ENCODE data around the gene CHD6. TPM values are rescaled to one million over a fixed set of nuclear protein-coding genes. Genes with fewer than 3 reads are reported as not detected.

CHD6 gene
- total RNA-seq, 1 donor from 2014 or later = 45.4 TPM

DNA sequence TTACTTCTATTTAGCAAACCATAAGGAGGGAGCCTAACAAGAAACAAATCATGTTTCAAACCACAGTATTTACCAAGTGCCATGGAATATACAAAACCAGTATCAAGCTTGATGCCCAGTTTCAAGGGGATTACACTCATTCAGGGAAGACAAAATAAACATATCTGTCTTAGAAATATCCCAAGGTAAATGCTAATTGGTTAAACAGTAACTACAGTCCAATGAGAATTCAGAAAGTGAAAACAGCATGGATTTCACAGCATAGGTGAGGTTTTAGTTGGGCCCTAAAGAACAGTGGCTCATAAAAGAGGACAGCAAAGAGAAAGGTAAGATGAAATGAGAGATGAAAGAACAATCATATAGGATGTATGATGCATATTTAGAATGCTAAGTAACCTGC, 110.3 kb downstream of the CHD6 start:
- intact Hi-C loops (cut with micrococcal nuclease) = no loop called here

DNA sequence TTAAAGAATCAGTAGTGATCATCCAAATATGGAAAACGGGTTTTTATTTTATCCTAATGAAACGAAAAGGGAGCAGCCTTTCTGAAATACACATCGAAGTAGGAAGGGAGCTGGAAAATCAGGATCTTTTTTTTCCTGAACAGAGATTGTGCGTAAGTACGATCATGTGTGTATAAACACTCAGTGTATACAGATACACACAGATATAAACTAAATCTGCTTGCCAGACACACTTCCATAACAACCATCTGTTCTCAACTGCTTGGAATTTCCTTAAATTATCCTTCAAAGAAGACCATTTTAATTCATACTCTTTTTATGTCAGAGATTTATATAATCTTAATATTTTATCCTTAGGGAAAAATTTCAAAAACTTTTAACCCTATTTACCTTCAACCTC, 110.7 kb downstream of the CHD6 start:
- intact Hi-C loops (cut with micrococcal nuclease) = no loop called here

DNA sequence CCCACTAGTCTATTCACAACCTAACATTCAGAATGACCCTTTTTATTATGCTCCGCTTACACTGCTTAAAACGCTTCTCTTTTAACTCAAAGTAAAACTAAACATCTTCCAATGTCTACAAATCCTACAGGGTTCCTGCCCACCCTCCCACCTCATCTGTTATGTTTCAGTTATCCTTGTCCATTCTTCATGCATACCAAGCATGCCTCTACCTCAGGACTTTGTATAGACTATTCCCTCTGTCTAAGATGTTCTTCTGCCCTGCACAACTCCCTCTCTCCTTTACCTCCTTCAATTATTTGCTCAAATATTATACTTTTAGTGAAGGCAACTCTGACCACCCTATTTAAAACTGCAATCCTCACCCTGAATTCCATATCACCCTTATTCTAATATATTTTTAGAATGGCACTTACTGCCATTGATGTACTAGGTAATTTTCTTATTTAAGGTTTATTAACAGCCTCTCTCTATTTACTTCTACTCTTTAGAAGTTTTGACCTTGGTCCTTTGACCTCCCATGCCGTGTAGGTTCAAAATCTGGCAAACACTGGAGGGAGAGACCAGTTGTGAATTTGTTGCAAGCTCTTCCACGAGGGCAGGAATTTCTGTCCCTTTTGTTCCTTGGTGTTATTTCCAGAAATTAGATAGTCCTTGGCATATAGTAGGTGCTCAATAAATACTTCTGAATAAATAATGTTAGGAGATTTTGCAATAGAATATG, 111.8 kb downstream of the CHD6 start:
- intact Hi-C loops (cut with micrococcal nuclease) = no loop called here

DNA sequence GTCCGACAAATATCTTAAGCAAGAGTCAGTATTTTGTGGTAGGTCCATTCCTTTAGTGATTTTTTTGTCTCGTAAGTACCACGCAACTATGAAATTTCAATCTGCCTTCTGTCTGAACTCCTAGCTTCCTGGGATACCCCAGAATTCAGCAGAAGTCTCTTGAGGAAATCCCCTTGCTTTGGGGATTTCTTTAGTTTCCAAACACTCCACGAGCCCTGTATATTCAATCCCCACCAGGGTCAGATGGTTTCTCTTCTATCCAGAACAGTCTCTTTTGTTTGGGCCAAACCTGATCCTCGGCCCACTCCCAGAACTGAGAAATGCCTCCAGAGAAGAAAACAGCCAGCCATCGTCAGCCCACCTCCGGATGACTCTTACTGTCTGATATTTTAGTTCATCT, 113.0 kb downstream of the CHD6 start:
- intact Hi-C loops (cut with micrococcal nuclease) = no loop called here

- intact Hi-C loops (cut with micrococcal nuclease) = loop anchor here (5.0 kb wide), 1 partner anchor 216 kb away; no protein-coding TSS in a partner anchor
These were observed 116.8 kb downstream of the CHD6 start for GRCh38 chr20:41501376-41501775.

- intact Hi-C loops (cut with micrococcal nuclease) = loop anchor here (5.0 kb wide), 1 partner anchor 217 kb away; no protein-coding TSS in a partner anchor
These were observed 118.0 kb downstream of the CHD6 start for GRCh38 chr20:41499961-41500725.

- intact Hi-C loops (cut with micrococcal nuclease) = no loop called here
These were observed 119.1 kb downstream of the CHD6 start for GRCh38 chr20:41499064-41499463.

DNA sequence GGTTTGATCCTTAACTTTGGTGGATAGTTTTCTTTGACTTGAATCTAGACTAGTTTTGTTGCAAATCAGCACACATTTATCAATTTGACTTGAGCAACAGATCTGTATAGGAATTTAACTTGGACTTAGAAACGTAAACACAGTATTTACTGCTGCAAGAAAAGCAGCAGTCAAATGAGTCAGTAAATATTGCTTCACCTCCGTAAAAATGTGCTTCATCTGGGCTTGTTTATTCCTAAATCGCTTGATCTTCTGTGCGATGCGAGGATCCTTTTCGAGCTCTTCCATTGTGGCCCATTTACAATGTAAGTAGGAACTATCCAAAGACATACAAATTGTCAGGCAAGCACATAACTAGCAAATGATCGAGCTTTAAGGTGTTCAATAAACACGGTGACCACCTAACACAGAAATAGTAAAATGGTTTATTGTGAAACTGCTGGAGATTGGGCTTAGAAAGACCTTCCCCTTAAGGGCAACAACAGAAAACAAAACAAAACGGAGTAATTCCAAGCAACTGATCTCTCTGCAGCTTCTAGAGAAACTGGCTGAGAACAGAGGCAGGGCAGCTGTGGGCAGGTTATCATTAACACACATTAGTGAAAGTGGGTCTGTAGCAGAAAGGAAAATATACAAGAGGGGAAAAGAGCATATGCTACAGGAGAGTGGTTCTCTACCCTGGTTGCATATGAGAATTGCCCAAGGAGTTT, 120.8 kb downstream of the CHD6 start:
- intact Hi-C loops (cut with micrococcal nuclease) = no loop called here

GRCh38 chr20:41494451-41494850, 123.7 kb downstream of the CHD6 start:
- intact Hi-C loops (cut with micrococcal nuclease) = no loop called here

DNA sequence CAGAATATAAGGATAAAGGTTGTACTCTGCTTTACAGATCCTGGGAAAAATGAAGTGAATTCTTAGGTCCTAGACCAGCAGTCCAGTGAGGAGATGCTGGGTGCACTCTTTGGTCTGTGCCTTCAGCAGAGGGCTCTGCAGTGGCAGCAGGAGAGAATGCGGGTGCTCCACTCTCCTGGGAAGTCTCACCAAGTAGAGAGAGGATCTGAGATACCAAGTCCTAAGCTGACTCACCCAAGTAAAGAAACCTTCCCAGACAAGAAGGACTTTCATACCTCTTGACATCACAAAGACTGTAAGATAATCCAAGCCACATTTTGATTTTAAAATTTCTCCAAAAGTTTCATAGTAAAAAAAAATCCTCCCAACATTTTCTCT, 134.6 kb downstream of the CHD6 start:
- intact Hi-C loops (cut with micrococcal nuclease) = no loop called here

DNA sequence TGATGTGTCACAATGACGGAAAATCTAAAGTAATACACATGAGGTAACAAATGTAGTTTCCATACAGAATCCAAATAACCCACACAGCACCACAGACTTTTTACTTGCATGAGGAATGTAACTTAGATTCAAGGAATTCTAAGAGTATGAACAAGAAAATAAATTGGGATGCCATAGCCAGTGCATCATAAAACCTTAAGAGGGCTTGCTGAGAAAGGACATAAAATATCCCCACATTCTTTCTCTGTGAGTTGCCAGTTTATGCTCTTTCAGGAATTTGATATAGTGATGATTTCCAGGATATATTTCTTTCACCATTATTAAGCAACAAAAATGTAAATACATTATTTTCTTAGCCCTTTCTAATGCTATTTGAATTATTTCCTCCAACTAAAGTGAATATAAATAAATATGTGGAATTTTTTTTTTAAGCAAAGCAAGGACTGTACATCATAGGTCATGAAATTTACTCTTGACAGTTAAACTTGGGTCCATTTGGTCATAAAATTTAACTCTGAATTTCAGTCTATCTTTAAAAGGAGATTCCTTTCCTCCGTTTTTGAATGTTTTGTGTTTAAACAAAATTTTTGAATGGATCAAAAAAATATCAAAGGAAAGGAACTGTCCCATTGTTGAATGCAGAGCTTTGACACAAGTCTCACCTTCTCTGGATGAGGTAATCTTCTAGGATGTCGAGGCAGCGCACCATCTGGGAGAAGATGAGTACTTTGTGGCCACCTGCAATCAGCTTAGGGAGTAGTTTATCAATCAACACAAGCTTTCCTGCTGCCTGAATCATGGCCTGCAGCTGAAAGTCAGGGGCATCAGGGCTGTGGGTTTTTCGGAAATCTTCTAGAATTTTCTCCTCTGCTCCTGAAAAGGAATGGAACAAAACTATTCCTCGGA, 135.3 kb downstream of the CHD6 start:
- intact Hi-C loops (cut with micrococcal nuclease) = no loop called here

DNA sequence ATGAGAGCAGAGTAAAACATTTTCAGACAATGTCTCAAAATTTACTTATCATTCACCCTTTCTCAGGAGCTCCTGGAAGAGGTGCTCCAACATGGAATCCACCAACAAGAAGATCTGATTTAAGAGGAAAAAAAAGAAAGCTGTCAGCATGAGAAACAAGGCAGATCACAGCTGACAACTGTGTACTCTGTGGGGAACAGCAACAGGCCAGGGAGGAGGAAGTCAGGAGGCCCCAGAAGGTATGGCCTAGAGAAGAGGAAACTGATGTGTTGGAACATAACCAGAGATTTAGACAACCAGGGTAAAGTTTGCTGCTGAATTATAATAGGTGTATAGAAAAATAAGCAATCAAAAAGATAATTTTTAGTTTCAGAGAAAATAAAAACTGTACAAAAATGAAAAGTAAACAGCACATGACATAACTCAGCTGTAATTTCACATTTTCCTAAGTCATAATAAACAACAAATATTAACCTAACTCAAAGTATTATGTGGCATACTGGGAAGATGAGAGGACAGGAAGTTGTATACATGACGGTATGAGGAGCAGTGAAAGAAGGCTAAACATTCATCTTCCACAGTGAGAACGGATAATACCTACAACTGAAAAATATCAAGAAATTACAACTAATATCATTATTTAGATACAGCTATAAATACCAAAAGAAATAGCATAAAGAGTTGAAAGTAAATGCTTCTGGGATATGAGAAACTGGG, 138.0 kb downstream of the CHD6 start:
- intact Hi-C loops (cut with micrococcal nuclease) = no loop called here

DNA sequence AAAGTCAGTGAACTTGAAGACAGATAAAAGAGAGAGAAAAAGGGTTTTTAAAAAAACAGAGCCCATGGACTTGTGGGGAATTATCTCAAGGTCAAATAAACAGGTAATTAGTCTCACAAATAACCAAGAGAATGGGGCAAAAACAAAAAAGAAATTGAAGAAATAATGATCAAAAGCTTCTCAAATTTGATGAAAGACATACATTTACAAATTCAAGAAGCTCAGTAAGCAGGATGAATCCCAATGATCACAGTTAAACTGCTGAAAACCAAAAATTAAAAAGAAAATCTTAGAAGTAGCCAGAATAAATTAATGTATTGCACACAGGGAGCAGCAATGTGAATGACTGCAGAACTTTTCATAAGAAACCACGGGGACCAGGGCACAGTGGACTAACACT, 139.1 kb downstream of the CHD6 start:
- intact Hi-C loops (cut with micrococcal nuclease) = no loop called here

- intact Hi-C loops (cut with micrococcal nuclease) = no loop called here
These were observed 140.2 kb downstream of the CHD6 start for GRCh38 chr20:41478026-41478425.

DNA sequence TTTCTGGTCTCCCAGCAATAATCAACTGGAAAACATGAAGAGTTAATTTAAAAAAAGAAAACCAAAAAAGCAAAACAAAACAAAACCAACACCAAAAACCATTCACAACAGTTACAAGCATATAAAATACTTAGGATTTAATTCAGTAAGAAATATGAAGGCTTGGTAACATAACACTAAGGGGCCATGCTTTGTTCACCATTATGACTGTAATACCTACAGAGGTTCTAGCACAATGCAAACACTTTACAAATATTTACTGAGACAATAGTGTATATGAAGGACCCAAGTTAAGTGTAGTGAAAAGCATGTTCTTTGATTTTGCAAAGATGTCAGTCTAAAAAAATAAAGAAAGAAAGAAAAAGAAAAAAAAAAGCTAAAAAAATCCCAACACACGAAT, 141.7 kb downstream of the CHD6 start:
- intact Hi-C loops (cut with micrococcal nuclease) = no loop called here

- intact Hi-C loops (cut with micrococcal nuclease) = no loop called here
These were observed 142.2 kb downstream of the CHD6 start for GRCh38 chr20:41476013-41476441.

GRCh38 chr20:41475503-41475902, 142.7 kb downstream of the CHD6 start:
- intact Hi-C loops (cut with micrococcal nuclease) = no loop called here

- intact Hi-C loops (cut with micrococcal nuclease) = no loop called here
These were observed 147.6 kb downstream of the CHD6 start for GRCh38 chr20:41470362-41471095.

DNA sequence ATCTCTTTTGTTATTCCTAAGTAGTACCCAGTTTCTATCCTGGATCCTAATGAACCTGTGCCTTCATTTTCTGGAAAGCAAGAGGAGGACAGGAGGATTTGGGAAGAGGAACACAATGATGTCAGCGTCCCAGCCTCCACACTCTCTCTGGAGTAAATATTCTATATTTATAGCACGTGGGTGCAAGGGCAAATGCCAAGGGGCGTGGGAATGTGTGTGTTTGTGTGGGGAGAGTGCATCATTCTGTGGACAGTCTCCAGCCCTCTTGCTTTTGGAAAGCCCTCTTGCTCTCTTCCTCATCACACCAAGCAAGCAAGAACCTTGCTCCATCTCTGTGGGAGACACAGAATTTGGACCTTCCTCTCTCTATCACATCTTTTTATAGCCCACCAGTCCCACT, 148.3 kb downstream of the CHD6 start:
- intact Hi-C loops (cut with micrococcal nuclease) = loop anchor here (10.0 kb wide), 1 partner anchor 1265 kb away; no protein-coding TSS in a partner anchor

All from T-helper 1 cell treated with Interleukin-12 subunit alpha and Interleukin-12 subunit beta and Interleukin-4 antibody, amounts not matched to agents 30 ng/mL and 1 ng/mL, for 36 hours (primary cell).